ENCODE measurements around the gene ZNF497. TPM values are rescaled to one million over a fixed set of nuclear protein-coding genes. Genes with fewer than 3 reads are reported as not detected.
"Not testable (repeated sequence)": the region's sequence is repeated elsewhere in the genome, so short reads cannot be mapped to it uniquely, and the experiment has no call there.

Gene ZNF497
- total RNA-seq, 2 donors from 2014 or later = 6.6 to 11.0 TPM

- Histone ChIP-seq H3K27ac (no peak overlapping the region), H3K9me3 (no peaks in the 10 kb centered on the region), H3K4me3 (no peak overlapping the region), H3K4me1 (replicated peaks) (no peaks in the 10 kb centered on the region), H3K36me3 (no peaks in the 10 kb centered on the region), H3K27me3 (replicated peaks; ENCODE audit: insufficient read depth) (peaks cover 3% of the 10 kb centered on the region)
- intact Hi-C loops (cut with DNase I) = no loop called here
- no peak for DNase-seq (ENCODE audit: low spot score)
- no peak for TF ChIP-seq POLR2A (IDR thresholded peaks at IDR 0.05)
- no peak for TF ChIP-seq POLR2AphosphoS5 (IDR thresholded peaks at IDR 0.05)
- TF ChIP-seq CTCF (IDR thresholded peaks at IDR 0.05) = no peak
- 48% methylated on average over 34 of the region's 34 CpGs for WGBS
Observed at GRCh38 chr19:58350871-58351557, 11.5 kb downstream of the ZNF497 start.

GRCh38 chr19:58350001-58350861 is 12.3 kb downstream of the ZNF497 start:
- TF ChIP-seq CTCF (IDR thresholded peaks at IDR 0.05) (no peak), POLR2AphosphoS5 (IDR thresholded peaks at IDR 0.05) (no peak), POLR2A (IDR thresholded peaks at IDR 0.05) (no peak)
- no peak for DNase-seq (ENCODE audit: low spot score)
- Histone ChIP-seq H3K27ac (no peak overlapping the region), H3K9me3 (no peaks in the 10 kb centered on the region), H3K27me3 (replicated peaks; ENCODE audit: insufficient read depth) (peaks cover 3% of the 10 kb centered on the region), H3K4me3 (no peak overlapping the region), H3K36me3 (no peaks in the 10 kb centered on the region), H3K4me1 (replicated peaks) (no peaks in the 10 kb centered on the region)
- 30% methylated on average over 68 of the region's 84 CpGs for WGBS
- intact Hi-C loops (cut with DNase I) = no loop called here

- intact Hi-C loops (cut with DNase I) = no loop called here
- 38% methylated on average over 8 of the region's 8 CpGs for WGBS
- peaks cover 3% of the 10 kb centered on the region for H3K27me3 ChIP-seq (replicated peaks; ENCODE audit: insufficient read depth)
Observed at GRCh38 chr19:58349590-58349989, 13.0 kb downstream of the ZNF497 start.

GRCh38 chr19:58348080-58348479 is 14.5 kb downstream of the ZNF497 start:
- H3K4me1 ChIP-seq (replicated peaks); H3K27me3 ChIP-seq (replicated peaks; ENCODE audit: insufficient read depth); DNase-seq (ENCODE audit: low spot score); H3K27ac ChIP-seq; H3K36me3 ChIP-seq; H3K9me3 ChIP-seq; intact Hi-C loops (cut with DNase I): not testable (repeated sequence)
- peak overlapping the region; percentile 44 for H3K4me3 ChIP-seq
- 25% methylated on average over 12 of the region's 12 CpGs for WGBS

More at GRCh38 chr19:58349590-58349989, 13.0 kb downstream of the ZNF497 start:
- H3K27ac ChIP-seq = no peak overlapping the region
- H3K4me3 ChIP-seq = no peak overlapping the region
- DNase-seq (ENCODE audit: low spot score) = no peak
- no peak for TF ChIP-seq POLR2A (IDR thresholded peaks at IDR 0.05)
- TF ChIP-seq POLR2AphosphoS5 (IDR thresholded peaks at IDR 0.05) = no peak
- TF ChIP-seq CTCF (IDR thresholded peaks at IDR 0.05) = no peak
- no peaks in the 10 kb centered on the region for H3K4me1 ChIP-seq (replicated peaks)
- H3K36me3 ChIP-seq = no peaks in the 10 kb centered on the region
- H3K9me3 ChIP-seq = no peaks in the 10 kb centered on the region

- DNase-seq (ENCODE audit: low spot score) = peak; percentile 18
- WGBS = 3% methylated on average over 60 of the region's 82 CpGs
- intact Hi-C loops (cut with DNase I) = no loop called here
- Histone ChIP-seq H3K4me1 (replicated peaks) (no peaks in the 10 kb centered on the region), H3K36me3 (no peaks in the 10 kb centered on the region), H3K27me3 (replicated peaks; ENCODE audit: insufficient read depth) (peaks cover 3% of the 10 kb centered on the region), H3K9me3 (no peaks in the 10 kb centered on the region), H3K4me3 (peak overlapping the region; percentile 44), H3K27ac (peak overlapping the region; percentile 62 to 66)
- no peak for TF ChIP-seq CTCF (IDR thresholded peaks at IDR 0.05)
- TF ChIP-seq POLR2A (IDR thresholded peaks at IDR 0.05) = no peak
- TF ChIP-seq POLR2AphosphoS5 (IDR thresholded peaks at IDR 0.05) = peak; percentile 31
Observed at GRCh38 chr19:58346961-58347929, 15.3 kb downstream of the ZNF497 start.
